SH-SY5Y (cell line): ENCODE measurements around the gene HSPA9.

Experiments
- GATA2 ChIP-seq: IDR thresholded peaks from 2 replicates; pipeline ENCODE4 v1.6.1; 2011; ENCODE audit warnings: mild to moderate bottlenecking, low read depth, low read length
- GATA3 ChIP-seq: IDR thresholded peaks from 2 replicates; pipeline ENCODE4 v1.6.1; 2011; ENCODE audit warnings: low read depth, mild to moderate bottlenecking, low read length, moderate library complexity

- TF ChIP-seq GATA2 (no peak), GATA3 (no peak)
These were observed 1.1 kb downstream of the HSPA9 start for GRCh38 chr5:138573949-138574670.
